ENCODE measurements around the gene AHCYL2.

DNA sequence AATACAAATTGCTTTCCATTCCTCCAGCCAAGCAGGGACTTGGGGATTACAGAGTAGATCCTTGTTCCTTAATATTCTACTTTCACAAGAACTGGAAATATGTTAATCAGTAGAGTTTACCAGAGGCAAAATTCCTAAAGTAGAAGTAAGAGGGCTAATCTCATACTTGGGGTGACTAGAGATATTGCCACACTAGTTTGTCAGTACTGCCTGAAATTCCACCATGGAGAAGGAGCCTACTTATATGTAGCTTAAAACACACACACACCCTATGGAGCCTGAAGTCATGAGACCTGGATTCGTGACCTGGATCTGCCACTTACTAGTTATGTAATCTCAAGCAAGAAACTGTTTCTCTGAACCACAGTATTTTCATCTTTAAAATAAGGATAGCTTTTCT, 243.3 kb downstream of the AHCYL2 start:
- no peak for TF ChIP-seq TAF1 (IDR thresholded peaks at IDR 0.05; ENCODE audit: borderline replicate concordance, insufficient read depth, low read length)
- TF ChIP-seq POLR2AphosphoS5 (IDR thresholded peaks at IDR 0.05; ENCODE audit: low read depth, low read length) = no peak
- TF ChIP-seq, protein P1, sequence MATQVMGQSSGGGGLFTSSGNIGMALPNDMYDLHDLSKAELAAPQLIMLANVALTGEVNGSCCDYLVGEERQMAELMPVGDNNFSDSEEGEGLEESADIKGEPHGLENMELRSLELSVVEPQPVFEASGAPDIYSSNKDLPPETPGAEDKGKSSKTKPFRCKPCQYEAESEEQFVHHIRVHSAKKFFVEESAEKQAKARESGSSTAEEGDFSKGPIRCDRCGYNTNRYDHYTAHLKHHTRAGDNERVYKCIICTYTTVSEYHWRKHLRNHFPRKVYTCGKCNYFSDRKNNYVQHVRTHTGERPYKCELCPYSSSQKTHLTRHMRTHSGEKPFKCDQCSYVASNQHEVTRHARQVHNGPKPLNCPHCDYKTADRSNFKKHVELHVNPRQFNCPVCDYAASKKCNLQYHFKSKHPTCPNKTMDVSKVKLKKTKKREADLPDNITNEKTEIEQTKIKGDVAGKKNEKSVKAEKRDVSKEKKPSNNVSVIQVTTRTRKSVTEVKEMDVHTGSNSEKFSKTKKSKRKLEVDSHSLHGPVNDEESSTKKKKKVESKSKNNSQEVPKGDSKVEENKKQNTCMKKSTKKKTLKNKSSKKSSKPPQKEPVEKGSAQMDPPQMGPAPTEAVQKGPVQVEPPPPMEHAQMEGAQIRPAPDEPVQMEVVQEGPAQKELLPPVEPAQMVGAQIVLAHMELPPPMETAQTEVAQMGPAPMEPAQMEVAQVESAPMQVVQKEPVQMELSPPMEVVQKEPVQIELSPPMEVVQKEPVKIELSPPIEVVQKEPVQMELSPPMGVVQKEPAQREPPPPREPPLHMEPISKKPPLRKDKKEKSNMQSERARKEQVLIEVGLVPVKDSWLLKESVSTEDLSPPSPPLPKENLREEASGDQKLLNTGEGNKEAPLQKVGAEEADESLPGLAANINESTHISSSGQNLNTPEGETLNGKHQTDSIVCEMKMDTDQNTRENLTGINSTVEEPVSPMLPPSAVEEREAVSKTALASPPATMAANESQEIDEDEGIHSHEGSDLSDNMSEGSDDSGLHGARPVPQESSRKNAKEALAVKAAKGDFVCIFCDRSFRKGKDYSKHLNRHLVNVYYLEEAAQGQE (IDR thresholded peaks at IDR 0.05; ENCODE audit: insufficient read depth in 1 of 2, low read depth in 2 of 2, low read length in 2 of 2) = no peak

Measured in PFSK-1 (cell line).